HG02943 (cell line): Measurements from ENCODE around the gene SUPT3H.

ENCODE experiments used
- ATAC-seq: cut with Tn5 transposase; IDR thresholded peaks from one replicate; pipeline ENCODE4 v1.9.1; 2021; ENCODE audit warnings: mild to moderate bottlenecking, low read depth, moderate library complexity; ENCODE audit not compliant: unreplicated experiment

Gene SUPT3H

GRCh38 chr6:44781912-44782597 is 595.7 kb downstream of the SUPT3H start:
- no peak for ATAC-seq

GRCh38 chr6:44780161-44780560 is 597.6 kb downstream of the SUPT3H start:
- ATAC-seq: no peak

GRCh38 chr6:44779130-44779826 is 598.5 kb downstream of the SUPT3H start:
- ATAC-seq: no peak
